ENCODE results near the gene HOPX. TPM values are rescaled to one million over a fixed set of nuclear protein-coding genes. Genes with fewer than 3 reads are reported as not detected.
"Not testable (repeated sequence)": the region's sequence is repeated elsewhere in the genome, so short reads cannot be mapped to it uniquely, and the experiment has no call there.

HOPX gene
- polyA plus RNA-seq, 2 of the 4 experiments (the other 2 are of a cell fraction) = not detected

DNA sequence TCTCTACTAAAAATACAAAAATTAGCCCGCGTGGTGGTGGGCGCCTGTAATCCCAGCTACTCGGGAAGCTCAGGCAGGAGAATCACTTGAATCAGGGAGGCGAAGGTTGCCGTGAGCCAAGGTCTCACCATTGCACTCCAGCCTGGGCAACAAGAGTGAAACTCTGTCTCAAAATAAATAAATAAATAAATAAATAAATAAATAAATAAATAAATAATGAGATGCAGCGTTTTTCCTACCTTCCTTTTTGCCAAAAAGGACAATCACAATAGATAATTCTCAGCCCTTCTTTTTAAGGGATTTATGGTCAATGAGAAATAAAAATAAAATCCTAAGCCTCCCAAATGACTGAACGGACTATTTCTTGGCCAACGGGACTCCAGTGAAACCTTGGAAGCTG lies 46.1 kb downstream of the HOPX start:
- POLR2A ChIA-PET; CTCF ChIA-PET; H3K27ac ChIP-seq; H3K4me1 ChIP-seq; H3K4me2 ChIP-seq; H3K4me3 ChIP-seq; DNase-seq (ENCODE audit: low read depth in 1 of 2, low spot score in 1 of 2); H3K9me3 ChIP-seq; ATAC-seq; FAIRE-seq: not testable (repeated sequence)
- 84% methylated on average over 9 of the region's 9 CpGs for WGBS (ENCODE audit: missing lambda C conversion rate)
- TF ChIP-seq ZC3H11A (IDR thresholded peaks at IDR 0.05) = peak; percentile 60

DNA sequence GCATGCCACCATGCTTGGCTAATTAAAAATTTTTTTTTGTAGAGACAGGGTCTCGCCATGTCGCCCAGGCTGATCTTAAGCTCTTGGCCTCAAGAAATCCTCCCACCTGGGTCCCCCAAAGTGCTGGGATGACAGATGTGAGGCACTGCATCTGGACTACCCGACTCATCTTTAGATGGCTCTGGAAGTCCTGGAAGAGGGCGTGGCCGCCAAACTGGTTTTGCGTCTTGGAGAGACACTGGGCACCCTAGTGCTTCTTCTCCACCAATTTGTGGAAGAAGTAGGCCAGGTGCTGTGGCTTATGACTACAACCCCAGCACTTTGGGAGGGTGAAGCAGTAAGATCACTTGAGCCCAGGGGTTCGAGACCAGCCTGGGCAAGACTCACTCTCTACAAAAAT lies 47.6 kb downstream of the HOPX start:
- TF ChIP-seq MAZ (IDR thresholded peaks at IDR 0.05; ENCODE audit: borderline replicate concordance, low read depth, low read length) = no peak
- TF ChIP-seq, protein P1, sequence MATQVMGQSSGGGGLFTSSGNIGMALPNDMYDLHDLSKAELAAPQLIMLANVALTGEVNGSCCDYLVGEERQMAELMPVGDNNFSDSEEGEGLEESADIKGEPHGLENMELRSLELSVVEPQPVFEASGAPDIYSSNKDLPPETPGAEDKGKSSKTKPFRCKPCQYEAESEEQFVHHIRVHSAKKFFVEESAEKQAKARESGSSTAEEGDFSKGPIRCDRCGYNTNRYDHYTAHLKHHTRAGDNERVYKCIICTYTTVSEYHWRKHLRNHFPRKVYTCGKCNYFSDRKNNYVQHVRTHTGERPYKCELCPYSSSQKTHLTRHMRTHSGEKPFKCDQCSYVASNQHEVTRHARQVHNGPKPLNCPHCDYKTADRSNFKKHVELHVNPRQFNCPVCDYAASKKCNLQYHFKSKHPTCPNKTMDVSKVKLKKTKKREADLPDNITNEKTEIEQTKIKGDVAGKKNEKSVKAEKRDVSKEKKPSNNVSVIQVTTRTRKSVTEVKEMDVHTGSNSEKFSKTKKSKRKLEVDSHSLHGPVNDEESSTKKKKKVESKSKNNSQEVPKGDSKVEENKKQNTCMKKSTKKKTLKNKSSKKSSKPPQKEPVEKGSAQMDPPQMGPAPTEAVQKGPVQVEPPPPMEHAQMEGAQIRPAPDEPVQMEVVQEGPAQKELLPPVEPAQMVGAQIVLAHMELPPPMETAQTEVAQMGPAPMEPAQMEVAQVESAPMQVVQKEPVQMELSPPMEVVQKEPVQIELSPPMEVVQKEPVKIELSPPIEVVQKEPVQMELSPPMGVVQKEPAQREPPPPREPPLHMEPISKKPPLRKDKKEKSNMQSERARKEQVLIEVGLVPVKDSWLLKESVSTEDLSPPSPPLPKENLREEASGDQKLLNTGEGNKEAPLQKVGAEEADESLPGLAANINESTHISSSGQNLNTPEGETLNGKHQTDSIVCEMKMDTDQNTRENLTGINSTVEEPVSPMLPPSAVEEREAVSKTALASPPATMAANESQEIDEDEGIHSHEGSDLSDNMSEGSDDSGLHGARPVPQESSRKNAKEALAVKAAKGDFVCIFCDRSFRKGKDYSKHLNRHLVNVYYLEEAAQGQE (IDR thresholded peaks at IDR 0.05) = no peak
- TF ChIP-seq HOXA7 (CRISPR knock-in tag; IDR thresholded peaks at IDR 0.05) = no peak
- no peak for TF ChIP-seq HEYL (CRISPR knock-in tag; IDR thresholded peaks at IDR 0.05)
- no peak for TF ChIP-seq CBX2 (IDR thresholded peaks at IDR 0.05; ENCODE audit: borderline replicate concordance, low read depth)
- no peak for TF ChIP-seq TFCP2L1 (CRISPR knock-in tag; IDR thresholded peaks at IDR 0.05)
- TF ChIP-seq KDM1A (IDR thresholded peaks at IDR 0.05; ENCODE audit: low read depth) = no peak
- TF ChIP-seq ZFP36 (IDR thresholded peaks at IDR 0.05; ENCODE audit: borderline replicate concordance, partially characterized antibody) = no peak
- TF ChIP-seq, protein P2, sequence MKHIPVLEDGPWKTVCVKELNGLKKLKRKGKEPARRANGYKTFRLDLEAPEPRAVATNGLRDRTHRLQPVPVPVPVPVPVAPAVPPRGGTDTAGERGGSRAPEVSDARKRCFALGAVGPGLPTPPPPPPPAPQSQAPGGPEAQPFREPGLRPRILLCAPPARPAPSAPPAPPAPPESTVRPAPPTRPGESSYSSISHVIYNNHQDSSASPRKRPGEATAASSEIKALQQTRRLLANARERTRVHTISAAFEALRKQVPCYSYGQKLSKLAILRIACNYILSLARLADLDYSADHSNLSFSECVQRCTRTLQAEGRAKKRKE (CRISPR knock-in tag; IDR thresholded peaks at IDR 0.05; ENCODE audit: low read depth) = no peak
- no peak for TF ChIP-seq CHD4 (IDR thresholded peaks at IDR 0.05; ENCODE audit: borderline replicate concordance)
- TF ChIP-seq, protein P3, sequence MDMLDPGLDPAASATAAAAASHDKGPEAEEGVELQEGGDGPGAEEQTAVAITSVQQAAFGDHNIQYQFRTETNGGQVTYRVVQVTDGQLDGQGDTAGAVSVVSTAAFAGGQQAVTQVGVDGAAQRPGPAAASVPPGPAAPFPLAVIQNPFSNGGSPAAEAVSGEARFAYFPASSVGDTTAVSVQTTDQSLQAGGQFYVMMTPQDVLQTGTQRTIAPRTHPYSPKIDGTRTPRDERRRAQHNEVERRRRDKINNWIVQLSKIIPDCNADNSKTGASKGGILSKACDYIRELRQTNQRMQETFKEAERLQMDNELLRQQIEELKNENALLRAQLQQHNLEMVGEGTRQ (IDR thresholded peaks at IDR 0.05) = no peak
- TF ChIP-seq ESRRA (IDR thresholded peaks at IDR 0.05; ENCODE audit: borderline replicate concordance, low read length) = no peak
- no peak for TF ChIP-seq KDM5A (IDR thresholded peaks at IDR 0.05)
- TF ChIP-seq FOSL2 (IDR thresholded peaks at IDR 0.05) = no peak
- TF ChIP-seq FOSL2 (CRISPR knock-in tag; IDR thresholded peaks at IDR 0.05) = no peak
- no peak for TF ChIP-seq HOXB5 (CRISPR knock-in tag; IDR thresholded peaks at IDR 0.05)
- TF ChIP-seq JUNB (IDR thresholded peaks at IDR 0.05) = no peak
- TF ChIP-seq, protein P4, sequence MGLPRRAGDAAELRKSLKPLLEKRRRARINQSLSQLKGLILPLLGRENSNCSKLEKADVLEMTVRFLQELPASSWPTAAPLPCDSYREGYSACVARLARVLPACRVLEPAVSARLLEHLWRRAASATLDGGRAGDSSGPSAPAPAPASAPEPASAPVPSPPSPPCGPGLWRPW (IDR thresholded peaks at IDR 0.05) = no peak
- Histone ChIP-seq H3K27ac (no peak overlapping the region), H3K4me1 (no peaks in the 10 kb centered on the region), H3K4me3 (no peak overlapping the region), H3K4me2 (no peak overlapping the region), H3K9me3 (no peaks in the 10 kb centered on the region)
- ChIA-PET POLR2A (no interaction called here), CTCF (no interaction called here)
- DNase-seq (ENCODE audit: low read depth in 1 of 2, low spot score in 1 of 2) (no peak), FAIRE-seq (no peak), ATAC-seq (no peak)
- 68% methylated on average over 5 of the region's 7 CpGs for WGBS (ENCODE audit: missing lambda C conversion rate)

All from A549 (cell line).